H1 (cell line): ENCODE measurements around the gene SSBP3.

ENCODE experiments used
- JUN ChIP-seq: IDR thresholded peaks from 2 replicates; pipeline ENCODE4 v1.6.1; 2011; ENCODE audit warnings: low read depth, mild to moderate bottlenecking, improper control_type of control experiment, low read length
- ZNF274 ChIP-seq: IDR thresholded peaks from 2 replicates; pipeline ENCODE4 v1.7.0; 2012; ENCODE audit warnings: low read length, borderline replicate concordance; ENCODE audit errors: extremely low read depth

GRCh38 chr1:54243022-54243421 is 163.2 kb downstream of the SSBP3 start:
- TF ChIP-seq ZNF274 (no peak), JUN (no peak)
